AG08396 (cell line): ENCODE data around the gene SLC35E1.
A peak's percentile ranks its signal among the peaks of the same experiment; 100 is the strongest.

ENCODE experiments used
- DNase-seq: peaks from one replicate; pipeline ENCODE4 v3.0.0; 2012; ENCODE audit warnings: low spot score, mixed read lengths

The SLC35E1 gene

DNA sequence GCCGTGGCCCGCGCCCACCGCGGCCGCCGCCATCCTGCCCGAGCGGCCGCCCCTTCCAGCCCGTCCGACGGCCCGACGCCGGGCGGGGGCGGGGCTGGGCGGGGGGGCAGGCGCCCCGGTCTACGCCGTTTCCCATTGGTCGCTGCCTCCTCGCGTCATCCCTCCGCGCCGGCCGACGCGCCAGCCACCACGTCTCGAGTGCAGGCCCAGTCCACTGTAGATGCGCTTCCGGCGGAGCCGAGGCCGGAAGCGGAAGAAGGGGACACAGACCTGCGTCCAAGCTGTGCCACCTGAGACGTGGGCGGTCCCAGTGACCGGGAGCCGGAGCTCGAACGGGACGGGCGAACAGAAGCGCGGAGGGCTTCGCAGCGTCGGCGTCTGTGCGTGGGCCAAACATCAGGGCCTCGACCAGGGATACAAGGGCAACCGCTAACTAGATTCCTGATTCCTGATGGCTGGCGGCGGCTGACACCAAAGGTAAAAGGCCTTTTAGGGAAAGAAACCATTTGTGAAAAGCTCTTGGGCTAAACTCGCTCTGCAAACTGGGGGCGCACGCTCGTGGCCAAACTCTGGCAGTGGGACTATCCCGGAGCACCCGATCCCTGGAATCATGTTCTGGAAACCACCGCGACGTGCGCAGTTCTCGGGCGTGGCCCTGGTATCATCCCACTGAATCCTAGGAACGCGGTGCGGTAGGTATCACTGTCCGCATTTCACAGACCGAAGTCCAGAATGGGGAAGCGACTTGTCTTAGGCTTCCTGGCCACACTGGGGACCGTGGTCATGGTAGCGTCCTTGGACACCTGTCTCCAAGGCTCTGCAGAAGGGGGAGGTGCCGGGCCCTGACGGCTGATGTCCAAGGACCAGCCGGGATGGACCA, at the start of gene SLC35E1:
TSS of gene SLC35E1 (minus strand) at position 84 of the 880 bp plus-strand sequence. CDS start at position 33, 51 bp downstream.
- DNase-seq: peak; percentile 100

GRCh38 chr19:16621165-16621800, 49.1 kb upstream of the SLC35E1 start:
- no peak for DNase-seq

GRCh38 chr19:16620584-16620983, 48.4 kb upstream of the SLC35E1 start:
- DNase-seq: no peak

DNA sequence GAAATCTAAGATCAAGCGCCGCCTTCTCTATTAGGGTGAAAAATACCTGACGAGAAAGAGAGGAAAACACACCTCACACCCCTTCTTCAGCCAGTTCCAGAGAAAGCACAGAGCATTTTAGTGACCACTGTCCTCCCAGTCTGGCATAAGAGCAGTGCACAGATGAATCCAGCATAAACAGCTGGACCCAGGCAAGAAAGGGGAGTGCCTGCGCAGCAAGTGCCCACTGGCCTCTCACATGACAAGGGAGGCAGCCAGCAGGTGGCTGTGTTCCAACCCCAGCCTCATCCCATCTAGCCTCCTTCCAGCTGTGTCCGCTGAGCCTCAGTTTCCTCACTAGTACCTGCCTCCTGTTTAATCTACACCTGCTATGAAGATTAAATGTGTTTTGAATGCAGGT, 47.8 kb upstream of the SLC35E1 start:
- DNase-seq: no peak

DNA sequence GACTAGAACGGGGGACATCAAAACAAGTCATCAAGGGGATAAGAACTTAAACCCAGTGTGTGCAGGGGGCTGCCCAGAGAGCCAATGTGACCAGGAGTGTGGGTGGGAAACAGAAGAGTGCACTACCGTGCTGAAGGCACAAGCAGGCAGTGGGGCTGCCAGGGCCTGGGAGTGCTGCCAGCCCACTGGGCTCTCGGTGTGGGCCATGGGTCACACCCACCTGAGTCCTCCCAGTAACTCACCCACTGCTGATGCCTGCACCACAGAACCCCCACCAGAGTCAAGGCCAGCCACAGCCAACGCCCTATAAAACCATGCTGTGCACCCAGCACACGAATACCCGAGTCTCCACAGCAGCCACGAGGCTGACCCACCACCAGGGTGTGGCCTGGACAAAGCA, 47.2 kb upstream of the SLC35E1 start:
- DNase-seq: no peak

GRCh38 chr19:16618248-16618647, 46.0 kb upstream of the SLC35E1 start:
- DNase-seq: no peak

GRCh38 chr19:16615808-16616207, 43.6 kb upstream of the SLC35E1 start:
- DNase-seq: no peak

GRCh38 chr19:16614941-16615340, 42.7 kb upstream of the SLC35E1 start:
- DNase-seq: no peak

GRCh38 chr19:16613841-16614240, 41.6 kb upstream of the SLC35E1 start:
- no peak for DNase-seq

- DNase-seq: no peak
Measured at GRCh38 chr19:16612636-16613035, 40.4 kb upstream of the SLC35E1 start.

DNA sequence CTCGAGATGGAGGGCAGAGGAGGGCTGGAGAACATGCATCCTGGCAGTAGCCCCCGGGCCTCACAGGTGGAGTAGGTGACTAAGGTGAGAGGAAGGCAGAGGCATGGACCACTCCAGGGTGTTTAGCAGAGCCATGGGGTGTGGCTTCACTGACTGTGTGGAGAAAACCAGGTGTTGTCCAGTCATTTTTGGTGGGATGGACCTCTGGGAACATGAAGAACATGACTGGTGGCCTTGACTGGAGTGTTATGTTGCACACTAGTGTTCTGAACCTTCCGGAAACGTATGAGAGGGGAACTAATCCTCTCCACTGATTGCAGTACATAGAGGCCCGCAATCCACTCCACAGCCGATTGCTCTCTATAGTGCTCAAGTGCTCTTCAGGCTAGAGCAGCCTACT, 38.9 kb upstream of the SLC35E1 start:
- no peak for DNase-seq

DNA sequence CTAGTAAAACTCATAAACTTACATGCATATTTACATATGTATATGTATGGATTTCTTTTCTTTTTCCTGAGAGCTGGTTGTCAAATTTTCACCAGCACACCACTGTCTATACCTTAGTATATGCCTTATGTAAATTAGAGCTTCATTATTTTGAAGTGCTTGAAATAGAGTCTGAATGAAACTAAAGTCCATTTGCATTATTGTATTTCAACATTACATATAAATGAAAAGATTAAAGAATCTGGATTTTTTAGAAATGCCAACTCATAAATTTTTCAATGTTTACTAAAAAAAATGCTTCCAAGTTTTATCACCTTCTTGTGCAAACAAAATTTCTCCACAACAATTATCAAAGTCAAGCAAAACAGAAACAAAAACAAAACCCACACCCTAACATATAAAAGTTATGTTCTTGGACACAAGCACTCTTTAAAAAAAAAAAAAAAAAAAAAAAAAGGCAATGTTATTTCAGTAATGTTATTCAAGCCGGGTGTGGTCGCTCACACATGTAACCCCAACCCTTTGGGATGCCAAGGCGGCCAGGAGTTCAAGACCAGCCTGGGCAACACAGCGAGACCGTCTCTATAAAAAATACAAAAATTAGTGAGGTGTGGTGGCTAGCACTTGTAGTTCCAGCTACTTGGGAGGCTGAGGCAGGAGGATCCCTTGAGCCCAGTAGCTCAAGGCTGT, 37.4 kb upstream of the SLC35E1 start:
- DNase-seq: no peak

GRCh38 chr19:16608290-16608739, 36.1 kb upstream of the SLC35E1 start:
- peak; percentile 83 for DNase-seq

GRCh38 chr19:16607819-16608218, 35.6 kb upstream of the SLC35E1 start:
- no peak for DNase-seq

DNA sequence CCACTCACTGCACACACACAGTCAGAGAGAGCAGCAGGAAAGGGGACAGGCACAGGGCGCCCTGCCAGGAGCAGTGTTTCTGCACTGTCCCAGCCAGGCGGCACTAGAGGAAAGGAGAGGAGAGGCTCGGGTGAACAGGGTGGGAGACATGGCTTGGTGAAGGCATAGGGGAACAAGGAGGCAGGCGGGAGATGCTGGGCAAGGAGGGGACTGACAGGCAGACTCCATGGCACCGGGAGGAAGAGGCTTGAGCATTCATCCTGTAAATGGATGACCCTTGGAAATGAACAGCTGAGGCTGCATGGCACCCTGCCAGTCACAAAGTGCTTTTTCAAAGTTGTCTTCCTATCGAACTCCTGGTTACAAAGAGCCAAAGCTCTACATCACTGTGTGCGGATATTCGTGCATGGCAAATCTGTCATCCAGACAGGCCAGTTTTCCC, 33.4 kb upstream of the SLC35E1 start:
- no peak for DNase-seq

GRCh38 chr19:16605115-16605514, 32.9 kb upstream of the SLC35E1 start:
- DNase-seq: no peak

DNA sequence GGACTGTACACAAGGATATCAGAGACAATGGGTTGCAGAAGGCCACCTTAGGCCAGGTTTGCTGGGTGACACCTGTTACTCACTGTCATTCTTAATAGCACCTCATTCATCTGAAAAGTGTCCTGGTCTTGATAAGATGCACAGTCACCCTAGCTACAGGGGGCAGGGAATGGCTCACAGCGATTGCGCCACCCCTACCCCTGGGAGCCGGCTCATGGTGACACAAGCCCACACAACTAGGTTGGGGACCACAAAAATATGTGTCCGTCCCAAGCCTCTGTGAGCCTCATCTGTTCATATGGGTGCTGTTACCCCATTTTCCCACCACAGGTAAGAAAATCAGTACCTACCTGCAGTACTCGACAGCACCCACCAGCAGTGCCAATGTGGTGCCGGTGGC, 32.4 kb upstream of the SLC35E1 start:
- no peak for DNase-seq

GRCh38 chr19:16603090-16603489, 30.9 kb upstream of the SLC35E1 start:
- DNase-seq: no peak

DNA sequence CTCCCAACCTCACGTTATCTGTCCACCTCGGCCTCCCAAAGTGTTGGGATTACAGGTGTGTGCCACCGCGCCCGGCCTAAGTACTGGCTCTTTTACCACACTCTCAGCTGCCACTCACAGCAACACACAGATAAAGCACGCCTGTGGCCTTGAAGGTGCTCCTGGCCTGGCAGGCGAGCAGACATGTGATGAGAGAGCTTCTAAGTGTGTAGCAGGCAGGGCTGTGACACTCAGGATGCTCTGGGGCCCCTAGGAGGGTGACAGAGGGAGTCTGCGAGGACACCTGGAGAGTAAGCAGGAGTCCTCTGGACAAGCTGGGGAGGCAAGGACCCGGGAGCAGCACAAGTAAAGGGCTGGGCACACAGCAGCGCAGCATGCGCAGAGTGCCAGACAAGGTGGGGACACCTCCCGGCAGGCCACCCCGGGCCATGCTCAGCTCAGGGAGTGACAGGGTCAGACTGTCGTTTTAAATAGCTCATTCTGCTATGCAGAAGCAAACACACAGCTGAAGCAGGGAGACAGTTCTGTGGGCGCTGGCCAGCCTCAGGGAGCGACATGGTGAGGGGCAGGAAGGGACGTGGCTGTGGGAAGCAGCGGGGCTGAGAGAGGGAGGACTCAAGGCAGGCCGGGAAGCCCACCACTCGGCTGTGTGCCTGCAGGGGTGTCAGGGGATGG, 29.3 kb upstream of the SLC35E1 start:
- no peak for DNase-seq

DNA sequence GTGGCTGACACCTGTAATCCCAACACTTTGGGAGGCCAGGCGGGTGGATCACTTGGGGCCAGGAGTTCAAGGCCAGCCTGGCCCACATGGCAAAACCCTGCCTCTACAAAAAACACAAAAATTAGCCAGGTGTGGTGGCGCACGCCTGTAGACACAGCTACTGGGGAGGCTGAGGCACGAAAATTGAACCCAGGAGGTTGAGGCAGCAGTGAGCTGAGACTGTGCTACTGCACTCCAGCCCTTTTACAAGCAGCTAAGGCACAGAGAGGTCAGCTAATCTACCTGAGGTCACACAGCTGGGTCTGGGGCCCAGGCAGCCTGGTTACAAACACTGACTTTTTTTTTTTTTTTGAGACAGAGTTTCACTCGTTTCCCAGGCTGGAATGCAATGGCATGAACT, 28.6 kb upstream of the SLC35E1 start:
- no peak for DNase-seq

DNA sequence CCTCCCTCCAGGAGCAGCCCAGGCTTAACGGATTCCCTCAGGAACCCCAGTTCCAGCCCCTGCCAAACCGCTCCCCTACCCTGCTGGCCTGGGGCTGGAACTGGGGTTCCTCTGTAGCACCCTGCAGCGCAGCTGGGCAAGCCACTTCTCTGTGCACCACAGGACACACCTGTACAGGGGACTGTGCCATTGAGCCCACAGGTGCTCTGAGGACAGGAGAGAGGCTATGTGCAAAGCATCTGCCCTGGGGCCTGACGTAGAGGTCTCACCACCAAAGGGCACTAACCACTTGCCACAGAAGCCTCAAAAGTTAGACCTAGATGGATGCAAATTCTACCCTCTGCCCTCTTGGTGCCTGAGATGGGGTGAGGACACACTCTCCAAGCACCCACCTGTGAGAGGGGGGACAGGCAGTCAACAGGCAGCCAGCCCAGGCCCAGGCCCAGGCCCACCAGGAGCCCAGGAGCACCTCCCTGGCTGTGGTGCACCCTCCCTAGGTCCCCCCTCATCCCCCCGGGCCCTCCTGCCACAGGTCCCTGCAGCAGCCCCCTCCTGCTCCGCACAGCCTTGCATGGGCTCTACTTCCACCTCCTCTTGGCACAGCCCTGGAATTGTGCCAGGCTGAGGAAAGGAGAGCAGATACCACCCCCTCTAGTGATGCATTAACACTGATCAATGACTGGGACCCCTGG, 27.6 kb upstream of the SLC35E1 start:
- no peak for DNase-seq

DNA sequence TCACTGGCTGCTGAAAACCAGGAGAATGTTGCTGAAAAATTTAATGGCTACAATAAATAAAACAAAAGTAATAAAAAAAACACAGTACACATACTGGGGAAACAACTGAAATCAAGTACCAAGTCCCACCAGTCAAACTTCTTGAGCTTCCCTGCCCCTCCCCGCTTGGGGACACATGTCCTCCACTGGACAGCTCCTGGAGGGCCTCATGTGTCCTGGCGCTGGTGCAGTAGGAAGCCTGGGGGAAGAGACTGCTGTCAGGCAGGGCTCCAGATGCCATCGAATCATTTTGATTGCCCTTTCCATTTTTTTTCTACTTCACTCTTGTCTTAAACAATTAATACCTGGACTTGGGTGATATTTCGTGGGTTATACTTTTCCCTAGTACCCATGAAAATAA, 26.6 kb upstream of the SLC35E1 start:
- DNase-seq: no peak
